H1 (cell line): ENCODE data around the gene INO80. TPM values are rescaled to one million over a fixed set of nuclear protein-coding genes. Genes with fewer than 3 reads are reported as not detected.

ENCODE experiments used
- CTCF ChIA-PET: fragments of 300-600 bp; sonication (Branson Sonifier 250); formaldehyde crosslinking; loops from one replicate; lab custom pipeline; 2021; ENCODE audit not compliant: partially characterized antibody; lab: Charles Lee
- POLR2A ChIA-PET: fragments of 300-600 bp; sonication (Branson Sonifier 250); formaldehyde crosslinking; loops from one replicate; lab custom pipeline; 2021; ENCODE audit warnings: inconsistent platforms; ENCODE audit not compliant: partially characterized antibody; lab: Charles Lee
- DNase-seq, 2 experiments: peaks; one replicate each; pipeline versions ENCODE4 v3.0.0 to v3.0.0-alpha.2; 2010 to 2022; ENCODE audit warnings: low spot score in 2 of 2, low read depth in 1 of 2, mixed read lengths in 1 of 2
- FAIRE-seq: peaks from 2 replicates; lab custom pipeline; 2011; peaks lifted over from hg19 to GRCh38; lab: Jason Lieb, UNC
- H2AFZ ChIP-seq: 2 replicates; pipeline ENCODE4 v1.8.1; 2012; ENCODE audit warnings: low read length, inconsistent platforms
- H2AK5ac ChIP-seq: 2 replicates; pipeline ENCODE4 v1.6.1; 2013; ENCODE audit warnings: low read depth, low read length
- H2BK120ac ChIP-seq: replicated peaks from 2 replicates; pipeline ENCODE3; 2013; ENCODE audit warnings: low read depth, low read length, inconsistent platforms
- H2BK12ac ChIP-seq: 2 replicates; pipeline ENCODE4 v1.6.1; 2013; ENCODE audit warnings: low read depth, low read length
- H2BK15ac ChIP-seq: 2 replicates; pipeline ENCODE4 v1.6.1; 2013; ENCODE audit warnings: low read length
- H2BK20ac ChIP-seq: 2 replicates; pipeline ENCODE4 v1.6.1; 2013; ENCODE audit warnings: low read length
- H2BK5ac ChIP-seq: 2 replicates; pipeline ENCODE4 v1.6.1; 2013; ENCODE audit warnings: low read depth, low read length
- H3K14ac ChIP-seq: 2 replicates; pipeline ENCODE4 v1.6.1; 2013; ENCODE audit warnings: inconsistent platforms; ENCODE audit not compliant: insufficient read length
- H3K18ac ChIP-seq: 2 replicates; pipeline ENCODE4 v1.6.1; 2013; ENCODE audit warnings: low read length; ENCODE audit errors: extremely low read depth
- H3K23ac ChIP-seq: 2 replicates; pipeline ENCODE4 v1.6.1; 2013; ENCODE audit warnings: inconsistent platforms; ENCODE audit not compliant: insufficient read length
- H3K23me2 ChIP-seq: 2 replicates; pipeline ENCODE4 v1.6.1; 2013; ENCODE audit warnings: low read depth, low read length
- H3K27ac ChIP-seq: 2 replicates; pipeline ENCODE4 v1.6.1; 2011; ENCODE audit warnings: low read depth, low read length, inconsistent platforms
- H3K27me3 ChIP-seq, 4 experiments: replicated peaks in 1 of 4; 1 replicate in 1 of 4; 2 replicates in 3 of 4; pipeline versions ENCODE4 v1.6.1 to v1.8.1; 2011 to 2013; ENCODE audit warnings: low read length in 3 of 4, mild to moderate bottlenecking in 3 of 4, inconsistent platforms in 2 of 4, mixed read lengths in 2 of 4, moderate library complexity in 1 of 4; ENCODE audit not compliant: control insufficient read depth in 3 of 4, insufficient read depth in 3 of 4; ENCODE audit errors: extremely low read depth in 1 of 4
- H3K36me3 ChIP-seq, 4 experiments: 2 replicates each; pipeline versions ENCODE4 v1.6.1 to v1.8.1; 2011 to 2013; ENCODE audit warnings: mild to moderate bottlenecking in 4 of 4, low read length in 3 of 4, moderate library complexity in 2 of 4, control low read depth in 1 of 4, inconsistent platforms in 1 of 4; ENCODE audit not compliant: insufficient read depth in 4 of 4, control insufficient read depth in 2 of 4
- H3K4ac ChIP-seq: replicated peaks from 2 replicates; pipeline ENCODE3; 2013; ENCODE audit warnings: low read length, low read depth, mixed read lengths, inconsistent platforms; ENCODE audit not compliant: insufficient read length
- H3K4me1 ChIP-seq, 4 experiments: replicated peaks in 1 of 4; 1 replicate in 1 of 4; 2 replicates in 3 of 4; pipeline versions ENCODE4 v1.6.1 to v1.8.1; 2011 to 2013; ENCODE audit warnings: low read length in 3 of 4, inconsistent platforms in 2 of 4, mixed read lengths in 1 of 4; ENCODE audit not compliant: insufficient read depth in 4 of 4, control insufficient read depth in 3 of 4
- H3K4me2 ChIP-seq, 2 experiments: 2 replicates each; pipeline versions ENCODE4 v1.6.1 to v1.8.1; 2011 to 2013; ENCODE audit warnings: low read depth in 2 of 2, low read length in 2 of 2, control low read depth in 1 of 2, inconsistent platforms in 1 of 2, mild to moderate bottlenecking in 1 of 2; ENCODE audit not compliant: insufficient read depth in 1 of 2
- H3K4me3 ChIP-seq, 4 experiments: fragments of 200-600, 300-600 bp in 1 of 4; sonication (generic), shearing (Covaris generic), sonication (Bioruptor Twin) in 1 of 4; 2 replicates each; pipeline versions ENCODE4 v1.5.1 to v1.8.1; 2011 to 2016; ENCODE audit warnings: low read length in 4 of 4, low read depth in 3 of 4, control low read depth in 2 of 4, inconsistent platforms in 2 of 4, mild to moderate bottlenecking in 2 of 4, mixed read lengths in 1 of 4, moderate library complexity in 1 of 4; ENCODE audit not compliant: insufficient read depth in 2 of 4; ENCODE audit errors: extremely low read depth in 1 of 4
- H3K56ac ChIP-seq: replicated peaks from 2 replicates; pipeline ENCODE3; 2013; ENCODE audit warnings: low read depth, mild to moderate bottlenecking, mixed read lengths, low read length, inconsistent platforms; ENCODE audit not compliant: insufficient read length
- H3K79me1 ChIP-seq: 2 replicates; pipeline ENCODE4 v1.6.1; 2013; ENCODE audit warnings: low read depth, low read length, control low read depth
- H3K79me2 ChIP-seq, 2 experiments: 2 replicates each; pipeline versions ENCODE4 v1.6.1 to v1.8.1; 2012 to 2013; ENCODE audit warnings: low read length in 2 of 2, mild to moderate bottlenecking in 2 of 2, inconsistent platforms in 1 of 2; ENCODE audit not compliant: insufficient read depth in 2 of 2, control insufficient read depth in 1 of 2
- H3K9ac ChIP-seq, 4 experiments: replicated peaks in 1 of 4; 1 replicate in 1 of 4; 2 replicates in 3 of 4; pipeline versions ENCODE4 v1.6.1 to v1.8.1; 2011 to 2013; ENCODE audit warnings: low read depth in 3 of 4, low read length in 3 of 4, control low read depth in 2 of 4, mild to moderate bottlenecking in 2 of 4, moderate library complexity in 2 of 4, inconsistent platforms in 1 of 4; ENCODE audit errors: extremely low read depth in 1 of 4
- H3K9me3 ChIP-seq, 2 experiments: 2 replicates each; pipeline versions ENCODE4 v1.6.1 to v1.8.1; 2012 to 2013; ENCODE audit warnings: mild to moderate bottlenecking in 2 of 2, moderate library complexity in 2 of 2, control low read depth in 1 of 2, inconsistent platforms in 1 of 2, low read depth in 1 of 2, low read length in 1 of 2, mixed read lengths in 1 of 2; ENCODE audit not compliant: insufficient read depth in 2 of 2
- H4K20me1 ChIP-seq, 2 experiments: replicated peaks in 1 of 2; 2 replicates each; pipeline versions ENCODE3 to v1.8.1; 2011 to 2013; ENCODE audit warnings: inconsistent platforms in 2 of 2, low read length in 2 of 2, mild to moderate bottlenecking in 1 of 2; ENCODE audit not compliant: insufficient read depth in 2 of 2, control insufficient read depth in 1 of 2
- H4K5ac ChIP-seq: 2 replicates; pipeline ENCODE4 v1.6.1; 2013; ENCODE audit warnings: low read length, low read depth, mixed read lengths, inconsistent platforms; ENCODE audit not compliant: insufficient read length
- H4K8ac ChIP-seq: 2 replicates; pipeline ENCODE4 v1.8.0; 2013; ENCODE audit warnings: mild to moderate bottlenecking, moderate library complexity, low read length, inconsistent platforms; ENCODE audit not compliant: insufficient read depth; ENCODE audit errors: extremely low read depth
- H4K91ac ChIP-seq: replicated peaks from 2 replicates; pipeline ENCODE3; 2013; ENCODE audit warnings: low read length, mixed read lengths, inconsistent platforms; ENCODE audit not compliant: insufficient read length
- BACH1 ChIP-seq: IDR thresholded peaks from 2 replicates; pipeline ENCODE4 v1.6.1; 2012; ENCODE audit warnings: low read length, improper control_type of control experiment
- BRCA1 ChIP-seq: IDR thresholded peaks from 2 replicates; pipeline ENCODE4 v1.6.1; 2012; ENCODE audit warnings: low read depth, low read length, improper control_type of control experiment
- CBX5 ChIP-seq: fragments of 300-800, 300-1000 bp; sonication (generic); IDR thresholded peaks from 2 replicates; pipeline ENCODE4 v1.7.1; 2016; ENCODE audit warnings: antibody characterized with exemption, low read length, low read depth
- CEBPB ChIP-seq: IDR thresholded peaks from 2 replicates; pipeline ENCODE4 v1.6.1; 2012; ENCODE audit warnings: low read depth, low read length
- CTBP2 ChIP-seq: IDR thresholded peaks from 2 replicates; pipeline ENCODE4 v1.7.0; 2011; ENCODE audit warnings: borderline replicate concordance, mild to moderate bottlenecking, moderate library complexity, mixed read lengths, low read length; ENCODE audit not compliant: insufficient read depth, insufficient read length
- KDM4A ChIP-seq: IDR thresholded peaks from one replicate; pipeline ENCODE4 v1.7.1; 2012; ENCODE audit warnings: low read depth, mild to moderate bottlenecking, moderate library complexity, low read length, inconsistent platforms; ENCODE audit not compliant: severe bottlenecking
- PHF8 ChIP-seq: fragments of 200-600 bp; sonication (generic); conservative IDR thresholded peaks from 2 replicates; pipeline ENCODE4 v1.7.1; 2012; ENCODE audit warnings: low read depth, mild to moderate bottlenecking, inconsistent platforms, low read length, moderate library complexity
- POLR2AphosphoS5 ChIP-seq: IDR thresholded peaks from 2 replicates; pipeline ENCODE4 v1.6.1; 2011; ENCODE audit warnings: low read depth, low read length
- POU5F1 ChIP-seq: IDR thresholded peaks from 2 replicates; pipeline ENCODE4 v1.6.1; 2011; ENCODE audit warnings: low read depth, mild to moderate bottlenecking, low read length, moderate library complexity
- SIX5 ChIP-seq: IDR thresholded peaks from 2 replicates; pipeline ENCODE4 v1.6.1; 2011; ENCODE audit warnings: mild to moderate bottlenecking, low read depth, low read length
- TAF1 ChIP-seq: IDR thresholded peaks from 2 replicates; pipeline ENCODE4 v1.6.1; 2011; ENCODE audit warnings: mild to moderate bottlenecking, low read depth, low read length
- USF2 ChIP-seq: IDR thresholded peaks from 2 replicates; pipeline ENCODE4 v1.6.1; 2011; ENCODE audit warnings: low read length, improper control_type of control experiment
- ZNF274 ChIP-seq: IDR thresholded peaks from 2 replicates; pipeline ENCODE4 v1.7.0; 2012; ENCODE audit warnings: low read length, borderline replicate concordance; ENCODE audit errors: extremely low read depth
- WGBS, 2 experiments: shearing (Covaris generic) in 1 of 2; methylation state at CpG; one replicate each; pipeline versions ENCODE4 v1.1.6 to v1.1.7; 2013 to 2015; ENCODE audit warnings: low lambda C conversion rate in 2 of 2, mixed read lengths in 2 of 2, inconsistent platforms in 1 of 2, low coverage in 1 of 2, missing lambda C conversion rate in 1 of 2; ENCODE audit not compliant: insufficient replicate concordance in 2 of 2, insufficient coverage in 1 of 2, insufficient read length in 1 of 2; ENCODE audit errors: extremely low coverage in 1 of 2, missing lambda C conversion rate in 1 of 2; 5-methylcytosine and 5-hydroxymethylcytosine counted together
- polyA plus RNA-seq, 7 experiments: library from polyadenylated mRNA; depleted of rRNA in 3 of 7; stranded (reverse) in 5 of 7; unstranded in 2 of 7; fragments of >200 nt in 5 of 7; fragments of 200-250 nt in 2 of 7; gene quantifications; 1 replicate in 5 of 7; 2 replicates in 1 of 7; 4 replicates in 1 of 7; pipeline versions ENCODE4 v1.2.1 to v1.2.3, GENCODE V29; 2011 to 2013; ENCODE audit warnings: missing spikeins in 2 of 7, mixed read lengths in 2 of 7
- total RNA-seq: library from RNA; stranded (reverse); fragmentation: NEBNext Ultra II Directional; extraction: Animal tissue kit (Norgen Biotek cat#: 25700); gene quantifications from 2 replicates; pipeline ENCODE4 v1.2.1, GENCODE V29; 2021

The INO80 gene
- total and polyA plus RNA-seq, 2 of the 8 experiments (the other 6 are each of a cell fraction or from before 2014, with no cell fraction given), result 4.3 to 24.5 TPM

GRCh38 chr15:41160639-41161315 is 44.7 kb upstream of the INO80 start:
- FAIRE-seq (no peak), DNase-seq (no peak)
- Histone ChIP-seq H3K4ac (no peak overlapping the region), H2BK120ac (no peak overlapping the region), H3K9ac (no peak overlapping the region), H3K56ac (no peak overlapping the region), H2AK5ac (no peak overlapping the region), H3K18ac (no peak overlapping the region), H2BK5ac (no peak overlapping the region), H3K9me3 (no peaks in the 10 kb centered on the region), H4K5ac (no peak overlapping the region), H2BK12ac (no peak overlapping the region), H3K27ac (no peak overlapping the region), H3K79me2 (no peaks in the 10 kb centered on the region), H3K79me1 (no peaks in the 10 kb centered on the region), H3K36me3 (no peaks in the 10 kb centered on the region), H3K4me3 (no peak overlapping the region), H2BK20ac (no peak overlapping the region), H2AFZ (no peak overlapping the region), H2BK15ac (no peak overlapping the region), H3K14ac (no peak overlapping the region), H4K8ac (no peak overlapping the region; the same call in 1 of the 2 replicates), H3K4me1 (no peaks in the 10 kb centered on the region), H3K23ac (no peak overlapping the region), H3K4me2 (no peak overlapping the region), H4K20me1 (no peaks in the 10 kb centered on the region), H3K27me3 (no peaks in the 10 kb centered on the region), H4K91ac (no peak overlapping the region), H3K23me2 (no peaks in the 10 kb centered on the region)
- TF ChIP-seq TAF1 (no peak), POLR2AphosphoS5 (no peak), SIX5 (no peak), CBX5 (no peak), BACH1 (no peak), POU5F1 (no peak), CEBPB (no peak), ZNF274 (no peak), KDM4A (no peak), PHF8 (no peak), CTBP2 (no peak), USF2 (no peak), BRCA1 (no peak)
- ChIA-PET POLR2A (no interaction called here), CTCF (no interaction called here)
- WGBS, 2 experiments, result 91% methylated on average over 15 of the region's 15 CpGs; no CpG with 5 or more reads in 1 of the 2 experiments
